GM19238 (cell line): ENCODE measurements around the gene CENPU.
"Not testable (repeated sequence)": the region's sequence is repeated elsewhere in the genome, so short reads cannot be mapped to it uniquely, and the experiment has no call there.

Experiments used
- DNase-seq: peaks from one replicate; pipeline ENCODE4 v3.0.0; 2011; ENCODE audit warnings: low spot score; ENCODE audit not compliant: insufficient read length

The CENPU gene

DNA sequence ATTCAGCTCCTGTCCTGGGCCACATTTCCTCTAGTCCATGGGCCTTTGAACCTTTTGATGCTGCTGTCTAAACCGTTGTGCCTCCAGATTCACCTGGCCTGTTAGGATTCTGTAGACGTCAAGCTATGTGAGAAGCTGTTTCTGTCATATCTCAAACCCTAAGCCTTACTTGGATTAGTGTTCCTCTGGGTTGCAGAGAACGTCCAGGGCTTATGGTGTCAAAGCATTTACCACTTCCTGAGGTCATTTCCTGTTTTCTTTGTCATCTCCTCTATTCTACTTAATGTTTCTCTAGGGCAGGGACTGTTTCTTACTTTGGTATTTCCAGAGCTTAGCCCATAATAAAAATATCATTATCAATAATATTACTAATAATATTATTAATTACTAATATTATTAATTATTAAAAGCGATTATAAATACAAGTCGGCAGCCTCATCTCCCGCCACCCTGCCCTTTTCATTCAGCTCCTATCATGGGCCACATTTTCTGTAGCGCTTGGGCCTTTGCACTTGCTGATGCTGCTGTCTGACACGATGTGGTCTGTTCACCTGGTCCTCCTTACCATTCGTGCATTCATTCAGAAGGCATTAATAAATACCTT, 65.3 kb downstream of the CENPU start:
- no peak for DNase-seq

DNA sequence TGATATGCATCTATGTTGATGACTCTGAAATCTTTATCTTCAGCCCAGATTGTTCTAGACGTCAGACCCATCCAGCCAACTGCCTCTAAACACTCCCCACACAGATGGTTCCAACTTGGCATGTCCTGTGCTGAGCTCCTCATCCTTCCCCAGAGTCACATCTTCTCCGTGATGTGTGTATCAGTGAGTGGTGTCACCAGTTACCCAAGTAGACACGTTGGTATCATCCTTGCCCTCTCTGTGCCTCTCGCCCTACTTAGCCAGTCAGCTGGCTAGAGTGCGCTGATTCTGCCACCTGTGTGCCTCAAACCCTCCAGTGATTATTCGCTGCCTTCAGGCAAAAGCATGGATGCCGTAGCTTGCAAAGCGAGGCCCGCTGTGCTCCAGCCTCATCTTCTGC, 65.8 kb downstream of the CENPU start:
- no peak for DNase-seq

DNA sequence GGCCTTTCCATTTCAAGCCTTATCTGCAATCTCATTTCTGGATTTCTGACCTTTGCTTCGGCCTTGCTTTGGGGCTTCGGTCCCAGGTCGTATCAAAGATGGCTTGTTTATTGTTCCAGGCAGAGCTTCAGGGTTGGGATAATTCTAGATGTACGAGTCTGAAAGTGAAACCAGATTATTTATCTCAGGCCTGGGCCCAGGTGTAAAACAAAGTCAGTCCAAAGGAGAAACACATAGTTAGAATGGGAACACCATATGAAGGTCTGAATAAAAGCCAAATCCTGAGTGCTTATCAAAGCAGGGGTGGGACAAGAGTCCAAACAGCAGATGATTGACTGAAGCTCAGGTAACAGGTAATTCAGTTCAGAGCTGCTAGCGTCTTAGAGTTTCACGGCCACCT, 67.2 kb downstream of the CENPU start:
- DNase-seq = no peak

DNA sequence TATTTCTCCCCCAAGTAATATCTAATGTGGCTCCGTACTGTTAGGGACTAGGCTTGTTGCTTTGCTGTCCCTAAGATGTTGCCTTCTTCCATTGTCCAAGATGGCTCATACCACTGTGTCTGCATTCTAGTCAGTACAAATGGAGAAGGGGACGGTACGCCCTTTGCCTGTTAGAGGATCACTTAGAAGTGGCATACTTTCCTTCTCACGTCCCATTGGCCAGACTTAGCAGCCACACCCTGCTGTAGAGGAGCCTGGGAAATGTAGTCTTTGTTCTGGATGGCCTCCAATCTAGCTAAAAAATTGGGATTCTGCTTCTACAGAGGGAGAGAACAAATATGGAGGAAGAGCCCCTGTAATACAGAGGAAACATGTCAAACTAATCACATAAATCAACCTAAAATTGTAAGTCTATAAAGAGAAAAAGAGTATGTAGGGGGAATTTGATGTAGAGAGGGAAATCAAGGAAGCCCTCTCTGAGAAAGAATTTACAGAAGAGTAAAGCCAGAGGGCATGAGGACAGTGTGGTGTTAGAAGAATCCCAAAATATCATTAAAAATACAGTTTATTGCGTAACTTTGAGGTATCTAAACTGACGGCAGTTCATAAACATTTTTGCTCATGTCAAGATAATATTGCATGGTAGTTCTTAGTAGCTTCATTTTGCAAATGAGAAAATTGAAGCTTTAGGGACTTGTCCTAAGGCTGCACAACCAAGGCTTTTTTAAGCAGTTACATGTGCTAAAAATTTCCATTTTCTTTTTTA, 69.3 kb downstream of the CENPU start:
- no peak for DNase-seq

DNA sequence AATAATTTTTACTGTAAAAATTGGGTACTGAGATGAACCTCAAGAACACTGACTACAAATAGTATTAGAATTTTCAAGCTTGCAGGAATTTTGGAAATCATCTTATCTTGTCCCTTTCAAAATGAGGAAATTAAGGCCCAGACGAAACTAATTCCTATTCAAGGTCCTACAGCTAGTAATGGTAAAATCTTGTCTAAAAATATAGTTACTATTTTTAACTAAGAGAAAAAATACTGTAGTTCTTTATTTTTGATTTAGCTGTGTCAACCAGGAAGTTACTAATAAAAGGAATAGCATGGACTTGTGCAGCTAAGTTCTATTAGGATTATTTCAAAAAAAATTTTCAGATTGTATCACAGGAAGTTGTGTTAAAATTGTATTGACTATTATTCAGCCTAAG, 71.7 kb downstream of the CENPU start:
- no peak for DNase-seq

DNA sequence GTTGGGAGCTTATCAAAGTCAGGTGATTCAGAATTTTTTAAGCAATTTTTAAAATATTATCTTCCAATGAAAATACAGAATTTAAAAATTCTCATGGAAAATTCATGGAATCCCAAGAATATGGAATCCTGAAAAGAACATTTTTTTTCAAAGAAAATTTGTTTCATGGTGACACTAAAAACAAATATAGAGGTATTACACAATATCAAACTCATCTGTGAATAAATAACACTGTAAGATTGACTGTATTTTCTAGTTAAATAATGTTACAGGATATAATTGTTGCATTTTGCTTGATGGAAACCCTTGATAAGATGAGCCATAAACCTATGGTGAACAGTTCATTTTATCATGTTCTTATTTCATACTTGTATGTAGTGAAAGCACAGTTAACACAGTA, 72.9 kb downstream of the CENPU start:
- no peak for DNase-seq

DNA sequence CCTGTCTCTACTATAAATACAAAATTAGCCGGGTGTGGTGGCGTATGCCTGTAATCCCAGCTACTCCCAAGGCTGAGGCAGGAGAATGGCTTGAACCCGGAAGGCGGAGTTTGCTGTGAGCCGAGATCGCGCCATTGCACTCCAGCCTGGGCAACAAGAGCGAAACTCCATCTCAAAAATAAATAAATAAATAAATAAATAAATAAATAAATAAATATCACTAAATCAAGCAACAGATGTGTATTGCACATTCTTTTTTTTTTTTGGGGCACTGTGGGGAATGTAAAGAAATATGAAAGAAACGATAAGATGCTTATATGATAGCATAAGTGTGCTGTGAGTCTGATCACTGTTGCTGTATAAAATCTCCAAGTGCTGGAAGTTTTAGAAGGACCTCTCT, 76.1 kb downstream of the CENPU start:
- not testable (repeated sequence) for DNase-seq

DNA sequence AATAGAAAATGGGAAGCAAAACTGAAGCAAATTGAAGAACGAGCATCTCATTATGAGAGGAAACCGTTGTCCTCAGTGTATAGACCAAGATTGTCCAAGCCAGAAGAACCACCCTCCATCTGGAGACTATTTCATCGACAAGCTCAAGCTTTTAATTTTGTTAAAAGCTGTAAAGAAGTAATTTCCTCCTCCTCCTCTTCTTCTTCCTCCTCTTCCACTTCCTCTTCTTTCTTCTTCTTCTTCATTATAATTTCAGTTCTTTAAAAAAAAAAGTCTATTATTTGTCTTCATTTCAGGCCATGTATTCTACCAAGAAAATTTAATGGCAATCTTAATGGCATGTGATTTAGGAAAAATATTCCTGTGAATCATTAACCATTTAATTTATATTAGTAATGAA, 76.8 kb downstream of the CENPU start:
- no peak for DNase-seq

DNA sequence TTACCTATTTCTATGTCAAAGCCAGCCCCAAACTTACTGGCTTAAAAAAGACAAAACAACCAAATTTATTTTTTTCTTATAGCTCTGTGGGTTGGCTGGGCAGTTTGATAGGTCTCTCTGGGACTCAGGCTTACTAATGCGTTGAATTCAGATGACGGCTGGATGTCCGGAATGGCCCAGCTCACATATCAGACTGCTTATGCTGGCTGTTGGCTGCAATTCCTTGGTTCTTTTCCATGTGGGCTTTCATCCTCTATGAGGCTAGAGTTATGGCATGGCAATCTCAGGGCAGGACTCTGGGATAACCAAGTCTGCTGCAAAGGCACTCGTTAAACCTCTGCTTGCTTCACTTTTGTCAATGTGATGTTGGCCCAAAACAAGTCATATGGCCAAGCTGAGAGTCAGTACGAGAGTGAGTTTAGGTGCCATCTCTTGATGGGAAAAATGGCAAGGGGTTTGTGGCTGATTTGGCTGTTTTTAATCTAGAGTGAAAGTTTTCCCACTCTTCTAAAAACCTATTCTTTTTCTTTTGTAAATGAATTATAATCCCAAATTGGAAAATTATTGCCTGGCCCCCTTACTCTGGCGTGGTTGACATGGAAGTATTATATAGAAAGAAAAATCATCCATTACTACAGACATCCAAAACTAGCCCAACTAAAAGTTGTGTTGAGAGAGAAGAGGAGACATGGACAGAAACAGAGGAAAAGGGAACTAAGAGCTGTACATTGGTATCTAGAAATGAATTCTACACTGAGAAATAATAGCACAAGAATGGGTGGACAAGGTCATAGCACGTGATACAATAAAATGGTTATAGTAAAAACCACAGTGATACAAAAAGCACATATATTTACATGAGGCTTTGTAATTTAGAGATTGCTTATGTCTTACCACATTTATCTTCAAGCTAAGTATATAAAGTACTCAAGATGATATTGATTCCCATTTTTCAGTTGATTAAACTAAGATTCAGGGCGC, 77.7 kb downstream of the CENPU start:
- DNase-seq = no peak

DNA sequence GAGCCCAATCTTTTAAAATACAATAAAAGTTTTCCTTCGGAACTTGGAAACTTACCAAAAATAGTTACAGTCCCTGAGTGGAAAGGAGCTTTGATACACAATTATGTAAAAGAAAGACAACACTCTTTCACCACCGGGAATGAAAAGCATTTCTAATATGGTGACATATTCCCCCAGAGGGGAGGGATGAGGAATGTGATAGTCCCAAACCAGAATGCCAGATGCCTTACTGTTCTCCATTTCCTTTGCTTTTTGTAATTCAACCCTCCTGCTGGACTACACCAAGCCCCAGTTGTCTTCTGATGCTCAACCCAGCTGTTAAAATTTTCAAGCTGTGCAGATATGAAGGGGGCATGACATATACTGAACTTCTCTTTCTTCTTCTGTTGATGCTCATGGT, 80.2 kb downstream of the CENPU start:
- DNase-seq = no peak

DNA sequence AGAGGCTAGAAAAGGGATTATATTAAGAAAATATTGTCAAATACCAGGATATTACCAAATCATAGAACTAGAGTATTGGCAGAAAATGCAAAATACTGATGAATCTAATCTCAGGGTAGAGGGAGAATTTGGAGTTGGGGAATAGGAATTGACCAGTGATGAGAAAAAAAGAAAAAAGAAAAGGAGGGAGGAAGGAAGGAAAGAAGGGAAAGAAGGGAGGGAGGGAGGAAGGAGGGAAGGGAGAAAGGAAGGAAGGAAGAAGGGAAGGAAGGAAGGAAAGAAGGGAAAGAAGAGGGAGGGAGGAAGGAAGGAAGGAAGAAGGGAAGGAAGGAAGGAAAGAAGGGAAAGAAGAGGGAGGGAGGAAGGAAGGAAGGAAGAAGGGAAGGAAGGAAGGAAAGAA, 81.2 kb downstream of the CENPU start:
- DNase-seq = not testable (repeated sequence)

DNA sequence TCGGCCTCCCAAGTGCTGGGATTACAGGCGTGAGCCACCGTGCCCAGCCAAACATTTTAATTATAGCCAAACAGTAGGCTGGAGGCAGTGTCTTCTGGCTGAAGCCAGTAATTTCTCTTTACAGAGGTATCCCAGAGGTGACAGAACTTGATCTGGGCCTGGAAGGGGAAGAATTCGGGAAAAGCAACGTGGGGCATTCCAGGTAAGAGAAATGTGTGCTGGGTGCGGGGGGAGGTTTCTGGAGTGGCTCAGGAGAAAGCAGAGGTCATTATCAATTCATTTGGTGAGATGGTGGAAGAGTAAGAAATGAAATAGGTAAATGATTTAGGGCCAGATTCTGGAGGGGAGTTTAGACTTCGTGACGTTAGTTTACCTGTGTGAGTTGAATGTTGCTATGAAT, 82.0 kb downstream of the CENPU start:
- no peak for DNase-seq

DNA sequence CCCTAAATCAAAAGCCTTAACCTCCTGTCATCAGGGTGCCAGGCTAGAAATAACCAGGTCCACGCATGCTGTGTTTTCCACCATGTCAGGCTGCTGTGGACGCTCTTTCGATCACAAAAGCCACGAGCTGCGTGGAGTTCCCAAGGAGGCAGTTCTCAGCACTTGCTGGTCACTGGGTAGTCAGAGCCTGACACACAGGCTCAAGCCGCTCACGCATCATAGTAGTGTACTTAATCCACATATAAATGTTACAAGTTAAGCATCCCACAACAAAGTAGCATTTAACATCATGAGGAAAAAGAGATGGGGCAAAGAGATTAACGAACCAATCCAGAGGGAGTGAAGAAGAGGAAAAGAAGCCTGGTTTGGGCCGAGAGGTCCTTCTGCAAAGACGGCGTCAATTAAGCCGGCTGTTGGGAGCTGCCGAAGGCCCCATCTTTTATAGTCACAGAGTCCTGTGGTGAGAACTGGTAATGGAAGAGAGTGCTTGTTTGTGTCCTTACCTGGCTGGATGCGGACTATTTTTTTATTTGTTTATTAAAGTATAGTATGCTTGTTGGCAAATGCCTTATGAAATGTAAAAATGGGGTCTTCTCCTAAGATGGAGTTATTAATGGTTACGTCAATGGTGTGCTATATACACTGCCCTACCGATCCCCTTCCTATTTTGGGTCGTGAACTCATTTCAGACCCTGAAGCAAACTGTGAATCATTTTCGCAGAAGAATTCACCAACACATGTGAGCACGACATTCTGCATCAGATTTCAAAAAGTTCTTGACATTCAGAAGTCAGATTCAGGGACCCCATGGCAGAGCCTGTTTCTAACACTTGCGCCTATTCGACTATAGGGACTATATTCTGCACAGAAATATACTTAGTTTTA, 83.7 kb downstream of the CENPU start:
- no peak for DNase-seq

DNA sequence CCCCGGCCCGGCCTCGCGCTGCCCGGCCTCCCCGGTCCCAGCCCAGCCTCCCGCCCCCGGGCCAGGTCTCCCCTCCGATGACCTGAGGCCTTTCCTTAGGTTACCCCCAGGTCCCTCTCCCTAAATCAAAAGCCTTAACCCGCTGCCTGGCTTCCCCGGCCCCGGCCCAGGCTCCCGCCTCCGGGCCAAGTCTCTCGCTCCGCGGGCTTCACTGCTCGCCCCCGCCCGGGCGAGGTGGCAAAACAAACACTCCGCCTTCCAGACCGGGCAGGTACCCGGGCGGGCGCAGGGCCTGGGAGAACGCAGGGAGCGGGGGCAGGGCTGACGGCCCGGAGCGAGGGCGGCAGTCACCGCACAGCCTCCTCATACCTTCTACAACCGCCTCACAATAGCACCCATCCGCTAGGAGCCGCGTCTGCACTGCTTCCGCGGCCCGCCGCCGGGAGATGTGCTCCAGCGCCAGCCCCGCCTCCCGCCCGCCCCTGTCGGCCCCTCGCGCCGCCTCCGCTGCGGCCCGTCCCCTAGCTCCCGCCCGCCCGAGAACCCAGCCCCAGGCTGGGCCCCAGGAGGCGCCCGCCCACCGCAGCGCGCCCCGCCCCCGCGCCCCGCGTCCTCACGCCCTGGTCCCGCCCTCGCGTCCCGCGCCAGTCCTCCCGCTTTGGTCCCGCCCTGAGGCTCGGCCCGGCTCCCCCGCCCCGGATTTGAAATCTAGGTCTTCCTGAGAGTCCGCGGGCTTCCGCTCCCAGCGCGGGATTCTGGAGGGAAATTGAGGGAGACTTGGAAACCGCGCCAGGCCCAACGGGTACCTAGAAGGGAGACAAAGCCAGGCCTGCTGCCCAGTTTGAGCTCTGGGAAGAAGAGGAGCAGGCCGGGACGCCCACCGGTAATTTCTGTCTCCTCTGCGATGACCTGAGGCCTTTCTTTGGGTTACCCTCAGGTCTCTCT, 84.6 kb downstream of the CENPU start, which contains the start of the genes CASP3 and PRIMPOL:
CASP3 (minus strand) TSS at position 422 of the 945 bp plus-strand sequence. CDS start 10,994 bp downstream, outside the sequence.
PRIMPOL (plus strand) TSS at position 713 of the 945 bp plus-strand sequence. CDS start 7,403 bp downstream, outside the sequence.
- peak; percentile 65 for DNase-seq

DNA sequence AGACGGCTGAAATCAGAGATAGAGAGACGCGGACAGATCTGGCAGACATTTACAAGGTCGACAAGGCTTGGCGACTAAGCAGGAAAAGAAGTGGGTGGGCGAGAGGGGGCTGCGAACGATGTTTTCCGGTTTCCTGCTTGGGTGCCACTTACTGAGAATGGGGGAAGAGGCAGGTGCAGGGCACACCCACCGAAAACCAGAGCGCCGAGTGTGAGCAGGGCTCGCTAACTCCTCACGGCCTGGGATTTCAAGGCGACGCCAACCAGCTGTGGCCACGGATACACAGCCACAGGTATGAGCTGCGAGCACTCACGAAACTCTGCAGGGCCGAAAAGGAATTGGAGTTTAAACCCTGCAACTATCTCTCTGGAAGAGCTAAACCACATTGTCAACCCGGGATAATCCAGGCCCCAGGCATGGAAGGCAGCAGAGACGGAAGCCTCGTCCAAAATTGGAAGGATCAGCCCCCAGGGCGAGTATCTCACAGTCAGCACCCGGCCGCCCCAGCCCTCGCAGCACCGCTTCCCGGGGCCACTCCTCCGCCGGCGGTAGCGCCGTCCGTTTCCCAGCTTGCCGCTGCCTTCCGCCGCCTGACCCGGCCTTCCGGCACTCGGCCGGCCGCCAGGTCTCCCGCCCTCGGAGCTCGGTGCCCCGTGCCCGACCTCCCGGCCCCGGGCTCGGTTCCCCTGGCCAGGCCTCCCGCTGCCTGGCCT, 85.4 kb downstream of the CENPU start:
- peak; percentile 5 for DNase-seq

DNA sequence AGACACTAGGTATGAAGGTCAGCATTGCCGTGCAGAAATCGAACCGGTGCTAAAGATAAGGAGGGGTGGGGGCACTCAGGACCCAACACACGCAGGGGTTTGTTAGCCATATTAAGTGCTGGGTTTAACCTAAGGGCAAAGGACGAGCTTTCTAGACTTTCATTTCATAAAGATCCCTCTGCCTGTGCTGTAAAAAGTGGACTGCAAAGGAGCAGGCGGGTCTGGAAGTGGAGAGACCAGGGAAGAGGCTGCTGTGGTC, 85.9 kb downstream of the CENPU start:
- no peak for DNase-seq

DNA sequence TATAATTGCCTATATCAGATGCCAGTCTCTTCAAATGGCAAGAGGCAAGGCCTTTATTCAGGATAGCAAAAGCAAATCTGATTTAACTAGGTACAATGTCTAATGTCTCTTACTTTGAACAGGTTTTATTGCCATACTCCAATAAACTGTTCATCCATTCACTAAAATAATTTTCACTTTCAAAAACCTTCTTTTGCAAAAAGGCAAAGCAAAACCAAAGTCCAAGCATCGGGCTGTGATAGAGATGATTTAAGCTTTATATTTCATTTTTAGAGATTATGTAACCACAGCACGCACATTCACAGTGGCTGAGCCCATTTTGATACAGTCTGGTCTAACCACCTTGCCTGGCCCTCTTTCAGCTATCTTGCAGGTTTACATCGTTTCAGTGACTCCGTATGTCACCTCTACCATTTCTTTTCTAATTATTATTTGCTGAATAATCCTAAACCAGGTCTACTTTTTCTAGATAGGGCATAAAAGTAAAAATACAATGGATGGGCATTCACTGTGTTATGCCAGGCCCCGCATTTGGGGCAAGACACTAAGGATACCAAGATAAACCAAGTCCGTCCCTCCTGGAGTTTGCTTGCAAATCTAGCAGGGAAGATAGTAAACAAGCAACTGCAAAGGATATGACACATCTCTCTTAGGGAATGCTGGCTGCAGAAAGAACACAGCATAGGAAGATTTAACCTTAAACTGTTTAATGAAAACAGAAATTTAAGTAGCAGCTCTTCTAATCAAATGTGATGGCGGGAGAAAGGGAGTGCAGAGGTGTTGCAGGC, 86.4 kb downstream of the CENPU start:
- no peak for DNase-seq

DNA sequence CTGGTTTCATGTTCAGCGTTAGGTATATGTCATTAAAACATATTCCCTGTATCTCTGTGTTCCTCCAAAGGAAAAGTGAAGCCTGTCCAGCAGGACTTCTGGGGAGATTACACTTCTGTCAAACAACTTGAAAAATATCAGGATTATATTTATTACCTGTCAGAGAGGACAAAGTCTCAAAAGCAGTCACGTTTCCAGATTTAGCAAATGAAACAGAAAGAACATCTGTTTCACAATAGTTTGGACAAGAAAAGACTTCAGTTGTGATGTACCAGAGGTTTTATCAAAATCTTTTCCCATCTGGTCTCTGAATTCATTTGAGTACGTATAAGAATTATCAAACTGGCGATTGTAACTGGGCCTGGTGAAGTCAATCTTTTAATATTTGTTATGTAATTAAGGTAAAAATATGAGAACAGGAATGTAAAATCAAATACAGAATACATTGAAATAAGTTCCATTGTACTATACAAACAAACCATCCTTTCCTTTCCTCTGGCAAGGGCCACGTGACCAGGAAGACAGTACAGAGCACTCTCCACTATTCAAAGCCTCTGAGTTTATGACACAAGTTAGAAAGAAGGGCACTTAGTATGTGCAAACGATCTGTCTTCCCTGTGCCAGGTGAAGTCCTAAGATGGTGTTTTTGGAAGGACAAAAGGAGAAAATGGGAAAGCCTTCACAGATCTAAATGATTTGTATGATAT, 87.8 kb downstream of the CENPU start:
- no peak for DNase-seq
